ENCODE results near the gene KMT2C.
"Not testable (repeated sequence)": the region's sequence is repeated elsewhere in the genome, so short reads cannot be mapped to it uniquely, and the experiment has no call there.

KMT2C gene

DNA sequence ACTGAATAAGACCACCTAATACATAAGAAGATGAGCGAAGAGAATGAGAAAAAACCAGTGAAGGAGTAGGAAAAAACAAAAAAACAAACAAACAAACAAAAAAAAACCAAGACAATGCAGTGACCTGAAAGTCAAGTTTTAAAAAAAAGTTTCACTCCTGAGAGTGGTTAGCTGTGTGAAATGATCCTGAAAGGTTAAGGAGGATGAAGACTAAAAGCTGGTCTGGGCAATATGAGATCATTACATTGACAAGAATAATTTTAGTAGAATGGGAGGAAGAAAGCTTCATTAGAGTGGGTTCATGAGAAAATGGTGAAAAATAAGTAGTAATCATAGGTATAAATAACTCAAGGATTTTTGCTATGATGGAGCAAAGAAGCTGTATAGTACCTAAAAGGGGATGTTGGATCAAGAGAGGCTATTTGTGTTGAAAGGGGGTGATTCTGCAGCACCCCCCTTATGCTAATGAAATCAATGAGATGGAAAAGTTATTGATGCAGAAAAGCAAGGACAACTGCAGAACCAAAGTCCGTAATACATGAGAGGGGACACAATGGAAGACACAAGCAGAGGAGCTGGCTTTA is 80.2 kb downstream of the KMT2C start:
- no peak for DNase-seq (ENCODE audit: low spot score)

DNA sequence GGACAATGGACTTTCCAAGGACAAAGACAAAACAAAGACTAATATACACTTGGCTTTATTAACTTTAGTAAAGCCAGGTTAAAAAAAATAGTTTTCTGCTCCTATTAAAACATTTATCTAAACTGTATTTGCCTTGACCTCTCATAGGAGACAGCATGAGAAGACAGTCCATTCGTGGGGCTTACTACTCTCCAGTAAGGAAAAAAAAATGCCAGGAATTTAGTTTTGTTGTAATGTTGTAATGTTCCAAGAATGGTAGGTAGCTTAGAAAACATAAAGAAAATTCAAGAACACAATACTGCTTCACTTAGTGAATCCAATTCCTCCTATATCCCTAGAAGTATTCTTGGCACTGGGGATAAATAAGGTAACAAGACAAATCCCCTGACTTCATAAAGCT is 81.7 kb downstream of the KMT2C start:
- peak; percentile 44 for DNase-seq (ENCODE audit: low spot score)

DNA sequence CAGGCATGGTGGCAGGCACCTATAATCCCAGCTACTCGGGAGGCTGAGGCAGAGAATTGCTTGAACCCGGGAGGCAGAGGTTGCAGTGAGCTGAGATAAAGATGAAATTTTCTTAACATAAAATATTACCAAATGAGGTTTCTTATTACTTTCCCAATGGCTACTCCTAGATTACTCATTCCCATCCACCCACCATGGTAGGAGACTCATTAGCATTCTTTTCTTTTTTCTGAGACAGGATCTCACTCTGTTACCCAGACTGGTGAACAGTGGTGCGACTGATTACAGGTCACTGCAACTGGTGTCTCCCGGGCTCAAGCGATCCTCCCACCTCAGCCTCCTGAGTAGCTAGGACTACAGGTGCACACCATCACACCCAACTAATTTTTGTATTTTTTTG is 82.5 kb downstream of the KMT2C start:
- DNase-seq (ENCODE audit: low spot score) = not testable (repeated sequence)

DNA sequence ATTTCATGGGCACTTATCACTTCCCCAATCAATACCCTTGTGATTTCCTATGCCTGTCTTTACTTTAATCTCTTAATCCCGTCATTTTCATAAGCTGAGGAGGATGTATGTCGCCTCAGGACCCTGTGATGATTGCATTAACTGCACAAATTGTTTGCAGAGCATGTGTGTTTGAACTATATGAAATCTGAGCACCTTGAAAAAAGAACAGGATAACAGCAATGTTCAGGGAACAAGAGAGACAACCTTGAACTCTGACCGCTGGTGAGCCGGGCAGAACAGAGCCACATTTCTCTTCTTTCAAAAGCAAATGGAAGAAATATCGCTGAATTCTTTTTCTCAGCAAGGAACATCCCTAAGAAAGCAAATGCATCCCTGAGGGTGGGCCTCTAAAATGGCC is 84.1 kb downstream of the KMT2C start:
- DNase-seq (ENCODE audit: low spot score) = not testable (repeated sequence)

DNA sequence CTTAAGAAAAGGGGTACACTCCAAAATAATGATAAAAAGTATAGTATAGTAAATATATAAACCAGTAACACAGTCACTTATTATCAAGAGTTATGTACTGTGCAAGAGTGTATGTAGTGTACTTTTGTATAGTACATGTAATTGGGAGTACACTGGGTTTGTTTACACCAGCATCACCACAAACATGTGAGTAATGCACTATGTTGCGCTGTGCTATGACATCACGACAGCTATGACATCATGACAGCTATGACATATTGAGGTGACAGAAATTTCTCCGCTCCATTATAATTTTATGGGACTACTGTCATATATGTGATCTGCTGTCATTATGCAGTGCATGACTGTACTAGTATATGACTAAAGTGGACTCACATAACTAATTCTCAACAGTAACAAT is 84.6 kb downstream of the KMT2C start:
- DNase-seq (ENCODE audit: low spot score) = no peak

DNA sequence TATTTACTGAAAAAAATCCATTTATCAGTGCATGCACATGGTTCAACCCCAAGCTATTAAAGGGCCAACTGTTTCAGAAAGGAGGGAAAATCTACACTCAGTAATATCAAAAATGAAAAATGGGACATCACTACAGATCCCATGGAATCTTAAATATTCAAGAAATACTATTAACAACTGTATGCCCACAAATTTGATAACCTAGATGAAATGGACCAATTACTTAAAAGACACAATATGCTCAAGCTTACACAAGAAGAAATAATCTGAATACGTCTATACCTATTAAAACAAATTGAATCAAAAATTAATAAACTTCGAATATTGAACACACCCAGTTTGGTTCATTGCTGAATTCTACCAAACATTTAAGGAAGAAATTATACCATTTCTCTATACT is 87.9 kb downstream of the KMT2C start:
- no peak for DNase-seq (ENCODE audit: low spot score)

DNA sequence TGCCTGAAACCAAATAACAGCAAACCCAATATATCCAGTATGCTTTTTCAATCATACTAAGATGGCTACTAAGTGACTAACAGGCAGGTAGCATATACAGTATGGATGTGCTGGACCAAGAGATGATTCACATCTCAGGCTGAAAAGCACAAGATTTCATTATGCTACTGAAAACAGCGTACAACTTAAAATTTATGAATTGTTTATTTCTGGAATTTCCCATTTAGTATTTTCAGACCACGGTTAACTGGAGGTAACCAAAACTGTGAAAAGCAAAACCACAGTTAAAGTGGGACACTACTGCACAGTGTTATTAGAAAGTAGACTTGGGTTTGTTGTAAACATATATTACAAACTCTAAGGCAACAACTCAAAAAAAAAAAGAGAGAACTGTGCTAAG is 91.5 kb downstream of the KMT2C start:
- DNase-seq (ENCODE audit: low spot score) = no peak

DNA sequence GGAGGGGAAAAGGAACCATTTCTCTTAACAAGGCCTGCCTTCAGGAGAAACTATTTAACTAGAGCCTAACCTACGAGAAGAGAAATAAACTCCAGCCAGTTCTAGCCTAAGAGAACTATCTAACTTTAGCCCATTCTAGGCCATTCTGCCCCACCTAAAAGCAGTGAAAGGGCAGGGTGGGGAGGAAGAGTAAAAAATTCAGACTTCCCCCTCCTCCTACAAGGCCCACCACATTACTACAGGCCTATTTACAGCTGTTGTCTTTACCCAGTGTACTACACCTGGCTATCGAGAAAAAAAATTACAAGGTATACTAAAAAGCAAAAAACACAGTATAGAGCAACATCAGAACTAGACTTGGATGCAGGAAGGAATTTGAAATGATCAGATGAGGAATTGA is 93.0 kb downstream of the KMT2C start:
- DNase-seq (ENCODE audit: low spot score) = no peak

DNA sequence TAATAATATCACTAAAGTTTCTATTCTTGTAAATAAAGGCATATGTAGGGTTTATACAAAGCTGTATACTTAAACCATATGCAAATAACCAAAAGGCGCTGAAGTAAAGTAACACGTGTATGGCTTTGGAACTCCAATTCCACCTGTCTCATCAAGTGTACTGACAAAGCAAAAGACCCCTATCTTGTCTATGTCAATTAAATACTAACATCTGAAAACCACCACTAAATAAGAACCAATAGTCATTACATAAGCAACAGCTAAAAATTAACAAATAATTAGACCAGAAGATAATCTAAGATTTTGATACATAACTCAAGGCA is 93.9 kb downstream of the KMT2C start:
- no peak for DNase-seq (ENCODE audit: low spot score)

DNA sequence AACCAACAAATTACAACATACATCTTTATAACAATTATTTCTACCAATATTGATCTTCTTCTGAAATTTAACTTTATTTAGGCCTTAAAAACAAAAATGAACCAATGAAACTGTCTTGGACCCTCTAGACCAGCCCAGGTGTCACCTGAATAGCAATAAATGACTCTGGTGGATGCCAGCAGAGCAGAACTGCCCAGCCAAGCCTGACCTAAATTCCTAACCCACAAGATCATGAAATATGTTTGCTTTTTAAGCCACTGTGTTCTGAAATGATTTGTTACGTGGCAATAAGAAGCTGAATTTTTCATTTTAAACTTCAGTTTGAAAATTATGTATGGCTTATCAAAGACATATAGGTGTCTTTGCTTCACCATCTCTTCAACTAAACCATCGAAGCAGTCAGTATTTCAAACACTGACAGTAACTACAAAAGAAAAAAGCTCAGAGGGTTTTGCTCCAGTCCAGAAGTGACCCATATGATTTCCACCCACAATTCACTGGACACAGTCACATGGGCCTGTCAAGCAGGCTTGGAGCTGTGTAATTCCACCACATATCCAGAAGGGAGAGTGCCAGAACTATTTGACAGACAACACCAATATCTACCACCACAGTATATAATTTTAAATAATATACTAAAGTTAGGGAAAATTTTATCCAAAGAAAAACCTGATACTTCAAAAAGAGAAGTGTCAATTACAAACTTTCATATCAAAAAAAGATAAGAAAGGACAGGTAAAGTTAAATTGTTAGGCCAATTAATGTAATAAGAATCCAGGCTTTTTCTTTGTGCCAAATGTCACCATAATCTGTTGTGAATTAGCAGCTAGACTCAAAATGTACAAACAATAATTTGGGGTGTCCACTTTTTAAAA is 94.5 kb downstream of the KMT2C start:
- peak; percentile 74 for DNase-seq (ENCODE audit: low spot score)

DNA sequence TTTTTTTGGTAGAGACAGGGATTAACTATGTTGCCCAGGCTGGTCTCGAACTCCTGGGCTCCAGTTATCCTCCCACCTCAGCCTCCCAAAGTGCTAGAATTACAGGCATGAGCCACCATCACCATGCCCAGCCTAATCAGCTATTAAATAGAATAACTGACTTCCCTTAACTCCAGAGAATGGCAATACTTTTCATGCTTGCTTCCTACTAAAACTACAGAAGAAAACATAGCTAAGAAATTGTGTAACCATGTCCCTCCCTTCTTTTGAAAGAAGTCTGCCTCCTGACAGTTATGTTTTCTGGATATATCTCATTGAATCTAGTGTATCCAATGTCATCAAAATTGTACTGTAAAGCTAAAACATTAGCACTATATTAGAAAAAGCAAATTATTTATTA is 95.6 kb downstream of the KMT2C start:
- no peak for DNase-seq (ENCODE audit: low spot score)

DNA sequence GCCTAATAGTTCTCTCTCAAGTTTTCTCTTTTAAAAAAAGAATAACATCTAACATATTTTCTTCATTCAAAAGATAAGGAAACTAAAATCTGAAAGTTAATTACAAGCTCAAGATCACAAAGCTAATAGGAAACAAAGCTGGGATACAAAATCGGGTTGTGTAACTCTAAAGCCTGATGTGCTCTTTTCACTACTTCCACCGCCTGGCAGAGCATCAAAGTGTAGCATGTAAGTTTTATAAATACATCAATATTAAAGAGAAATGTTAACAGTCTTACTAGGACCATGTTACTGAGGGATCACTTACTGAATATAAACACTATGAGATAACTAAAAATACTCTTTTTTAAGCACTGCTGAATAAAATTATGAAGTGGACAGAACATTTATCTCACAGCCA is 97.2 kb downstream of the KMT2C start:
- no peak for DNase-seq (ENCODE audit: low spot score)

DNA sequence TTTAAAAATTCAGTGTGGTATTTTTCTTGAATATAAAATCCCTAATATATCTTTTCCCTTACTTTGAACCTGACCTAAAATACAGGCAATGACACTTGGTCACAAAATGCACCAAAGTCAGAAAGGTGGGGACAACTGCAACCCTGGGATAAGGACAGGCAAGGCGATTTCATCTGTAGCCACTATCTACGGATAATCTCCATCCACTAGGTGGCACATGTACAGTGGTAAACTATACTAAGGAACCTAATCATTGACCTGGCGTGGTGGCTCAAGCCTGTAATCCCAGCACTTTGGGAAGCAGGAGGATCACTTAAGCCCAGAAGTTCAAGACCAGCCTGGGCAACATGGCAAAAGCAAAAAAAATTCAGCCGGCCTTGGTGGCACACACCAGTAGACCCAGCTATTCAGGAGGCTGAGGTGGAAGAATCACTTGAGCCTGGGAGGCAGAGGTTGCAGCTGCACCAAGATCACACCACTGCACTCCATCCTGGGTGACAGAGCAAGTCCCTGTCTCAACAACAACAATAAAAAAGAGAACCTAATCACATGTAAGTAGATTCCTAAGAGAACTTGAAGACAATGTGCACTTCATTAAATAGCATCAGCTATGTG is 98.9 kb downstream of the KMT2C start:
- DNase-seq (ENCODE audit: low spot score) = peak; percentile 54

DNA sequence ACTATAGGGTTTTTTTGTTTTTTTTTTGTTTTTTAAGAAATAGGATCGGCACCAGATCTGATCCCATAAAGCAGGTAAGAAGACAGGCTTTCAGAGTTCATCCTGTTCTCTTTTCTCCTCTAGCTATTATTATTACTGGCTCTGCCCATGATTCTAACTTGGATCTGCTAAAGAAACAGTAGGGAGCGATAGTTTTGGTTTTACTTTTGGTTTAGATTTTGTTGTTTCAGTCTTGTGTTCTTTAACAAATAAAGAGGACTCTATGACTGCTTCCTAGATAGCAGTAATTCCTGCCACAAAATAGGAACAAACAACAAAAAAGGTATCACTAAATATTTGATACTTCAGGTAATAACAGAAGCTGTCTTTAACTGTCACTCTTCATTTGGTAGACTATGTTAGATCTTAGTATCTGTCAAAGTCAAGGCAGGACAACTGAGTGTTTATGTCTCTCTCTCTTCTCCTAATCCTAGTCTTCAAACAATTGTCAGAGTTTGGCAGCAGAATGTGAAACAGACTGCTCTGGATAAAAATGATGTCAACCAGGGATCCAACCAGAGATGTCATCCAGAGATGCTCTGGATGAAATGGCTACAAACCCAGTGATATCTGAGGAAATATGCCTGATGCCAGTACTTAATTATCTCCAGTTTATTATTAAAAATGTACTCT is 99.8 kb downstream of the KMT2C start:
- no peak for DNase-seq (ENCODE audit: low spot score)

DNA sequence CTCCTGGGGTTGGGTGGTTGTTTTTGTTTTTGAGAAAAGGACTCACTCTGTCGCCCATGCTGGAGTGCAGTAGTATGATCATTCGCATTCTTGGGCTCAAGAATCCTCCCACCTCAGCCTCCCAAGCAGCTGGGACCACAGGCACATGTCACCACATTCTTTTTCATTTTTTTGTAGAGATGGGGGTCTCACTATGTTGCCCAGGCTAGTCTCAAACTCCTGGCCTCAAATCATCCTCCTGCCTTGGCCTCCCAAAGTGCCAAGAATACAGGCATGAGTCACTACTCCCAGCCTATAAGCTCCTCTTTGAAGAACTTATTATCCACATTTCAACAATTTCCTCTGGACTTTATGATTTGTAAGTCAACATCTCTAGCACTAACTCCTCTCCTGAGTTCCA is 102.7 kb downstream of the KMT2C start:
- no peak for DNase-seq (ENCODE audit: low spot score)

DNA sequence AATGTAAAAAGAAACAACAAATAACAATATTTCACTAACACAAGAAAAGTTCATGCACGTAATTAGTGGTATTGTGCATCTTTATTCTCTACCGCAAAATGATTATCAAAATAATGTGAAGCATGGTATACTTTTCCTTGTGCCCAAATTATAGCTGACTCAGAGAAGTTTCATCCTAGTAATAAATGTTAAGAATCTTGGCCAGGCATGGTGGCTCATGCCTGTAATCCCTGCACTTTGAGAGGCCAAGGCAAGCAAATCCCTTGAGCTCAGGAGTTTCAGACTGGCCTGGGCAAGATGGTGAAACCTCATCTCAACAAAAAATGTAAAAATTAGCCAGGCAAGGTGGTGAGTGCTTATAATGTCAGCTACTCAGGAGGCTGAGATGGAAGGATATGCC is 105.0 kb downstream of the KMT2C start:
- no peak for DNase-seq (ENCODE audit: low spot score)

DNA sequence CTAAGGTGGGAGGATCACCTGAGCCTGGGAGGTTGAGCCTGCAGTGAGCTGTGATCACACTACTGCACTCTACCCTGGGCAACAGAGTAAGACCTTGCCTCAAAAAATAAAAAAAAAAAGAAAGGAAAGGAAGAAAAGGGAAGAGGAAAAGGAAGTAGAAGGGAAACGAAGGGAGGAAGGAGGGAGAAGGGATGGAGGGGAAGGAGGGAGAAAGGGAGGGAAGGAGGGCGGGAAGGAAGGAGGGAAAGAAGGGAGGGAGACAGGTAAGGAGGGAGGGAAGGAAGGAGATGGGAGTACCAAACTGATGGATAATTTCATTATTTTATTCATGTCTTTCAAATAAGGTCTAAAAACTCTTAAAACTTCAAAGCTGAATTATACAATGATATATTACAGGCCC is 106.3 kb downstream of the KMT2C start:
- no peak for DNase-seq (ENCODE audit: low spot score)

DNA sequence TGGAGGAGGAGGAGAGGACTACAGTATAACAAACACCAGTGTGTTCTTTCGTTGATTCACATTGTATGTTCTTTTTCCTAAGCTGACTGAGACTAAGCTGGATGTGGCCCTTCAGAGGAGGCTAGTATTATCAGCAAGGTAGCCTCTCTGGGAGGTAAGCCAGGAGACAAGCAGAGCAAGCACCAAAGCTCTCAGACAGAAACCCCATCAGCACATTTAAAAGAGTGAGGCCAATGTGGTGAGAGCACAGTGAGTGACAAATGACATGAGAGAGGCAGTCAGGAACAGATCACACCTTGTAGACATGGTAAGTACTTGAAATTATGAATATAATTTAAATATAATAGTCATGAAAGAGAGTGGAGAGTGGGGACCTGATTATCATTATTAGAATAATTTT is 107.6 kb downstream of the KMT2C start:
- no peak for DNase-seq (ENCODE audit: low spot score)

DNA sequence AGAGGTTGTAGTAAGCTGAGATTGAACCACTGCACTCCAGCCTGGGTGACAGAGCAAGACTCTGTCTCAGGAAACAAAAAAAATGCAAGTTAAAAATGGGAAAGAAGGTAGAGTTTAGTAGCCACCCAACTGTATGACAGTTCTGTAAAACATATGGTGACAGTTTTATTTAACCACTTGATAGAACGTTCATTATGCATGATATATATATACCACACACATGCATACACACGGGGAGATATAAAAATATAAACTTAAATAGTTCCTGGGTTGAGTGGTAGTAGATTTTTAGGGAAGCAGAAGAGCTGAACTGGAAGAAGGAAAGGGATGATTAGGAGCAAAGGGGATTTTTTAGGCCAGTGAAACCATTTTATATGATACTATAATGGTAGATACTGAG is 120.0 kb downstream of the KMT2C start:
- no peak for DNase-seq (ENCODE audit: low spot score)

DNA sequence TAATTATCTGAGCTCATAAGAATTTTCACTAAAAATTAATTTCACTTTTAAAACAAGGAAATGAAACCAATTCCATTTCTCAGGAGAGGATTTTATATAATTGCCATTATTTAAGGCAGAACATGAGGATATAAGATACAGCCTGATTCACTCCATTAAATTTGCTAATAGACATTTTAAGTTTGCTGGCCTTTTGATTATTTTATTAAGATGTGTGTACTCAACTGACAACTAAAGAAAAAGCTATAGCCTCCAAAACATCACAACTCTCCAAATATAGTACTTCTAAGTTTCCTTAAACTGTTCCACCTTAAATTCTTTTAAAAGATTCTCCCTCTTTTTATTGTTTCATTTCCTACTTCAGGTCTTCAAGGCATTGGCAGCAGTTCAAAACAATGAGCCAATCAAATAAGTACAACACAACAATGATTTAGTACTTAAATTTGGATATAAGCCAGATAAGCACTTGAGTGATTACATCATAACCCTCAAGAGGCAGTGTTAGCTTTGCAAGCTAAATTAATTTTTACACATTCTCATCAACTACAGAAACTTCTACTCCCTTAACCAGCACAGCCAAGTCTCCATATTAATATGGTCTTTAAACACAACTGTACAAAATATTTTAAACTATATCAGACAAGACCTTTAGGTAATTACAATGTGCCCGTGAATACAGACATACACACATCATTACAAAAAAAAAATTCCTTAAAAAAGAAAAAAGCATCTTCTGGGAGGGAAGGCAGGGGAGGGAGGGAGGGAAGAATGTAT is 121.8 kb downstream of the KMT2C start:
- peak; percentile 26 for DNase-seq (ENCODE audit: low spot score)

DNA sequence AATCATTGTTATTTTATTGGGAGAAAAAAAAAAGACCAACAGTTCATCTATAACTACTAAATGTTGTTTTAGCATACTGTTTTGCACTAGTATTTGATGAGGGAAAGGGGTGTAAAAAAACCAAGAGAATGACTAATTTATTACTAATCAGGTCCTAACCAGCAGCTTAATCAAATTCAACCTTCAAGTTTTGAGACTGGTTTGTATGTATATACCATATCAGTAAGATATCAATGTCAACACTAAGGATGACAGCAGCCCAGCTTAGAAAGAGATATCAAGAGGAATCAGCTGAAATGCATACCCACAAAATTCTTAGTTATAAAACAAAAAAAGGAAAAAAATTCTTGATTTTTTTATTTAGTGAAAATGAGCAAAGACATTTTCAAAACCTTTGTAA is 122.6 kb downstream of the KMT2C start:
- DNase-seq (ENCODE audit: low spot score) = no peak

DNA sequence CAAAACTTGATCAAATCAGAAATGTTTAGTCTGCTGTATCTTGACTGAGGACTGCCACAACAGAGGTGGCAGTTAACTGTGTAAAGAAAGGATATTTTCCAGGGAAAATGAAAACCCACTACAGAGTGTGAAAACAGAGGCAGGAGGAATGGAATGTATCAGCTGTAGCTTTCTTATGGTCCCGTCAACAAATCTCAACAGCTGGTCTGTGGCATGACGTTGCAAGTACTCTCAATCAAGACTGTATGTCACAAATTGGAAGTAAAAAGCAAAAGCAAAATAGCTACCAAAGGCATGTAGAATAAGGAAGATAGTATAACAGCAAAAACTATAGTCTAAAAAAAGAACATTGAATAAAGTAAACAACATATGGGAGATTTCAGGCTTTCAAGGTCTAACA is 123.5 kb downstream of the KMT2C start:
- no peak for DNase-seq (ENCODE audit: low spot score)
